GM08714 (cell line): Measurements from ENCODE around the gene GCC1.
A peak's percentile ranks its signal among the peaks of the same experiment; 100 is the strongest.

ENCODE experiments used
- H3K4me3 ChIP-seq: fragments of 200-500 bp; sonication (Bioruptor generic); 2 replicates; pipeline ENCODE4 v1.5.1; 2014; ENCODE audit warnings: mild to moderate bottlenecking, low read length, inconsistent platforms
- ZNF274 ChIP-seq: IDR thresholded peaks from 2 replicates; pipeline ENCODE4 v1.6.1; 2012; ENCODE audit warnings: mild to moderate bottlenecking, low read depth, low read length

GCC1 gene, protein sequence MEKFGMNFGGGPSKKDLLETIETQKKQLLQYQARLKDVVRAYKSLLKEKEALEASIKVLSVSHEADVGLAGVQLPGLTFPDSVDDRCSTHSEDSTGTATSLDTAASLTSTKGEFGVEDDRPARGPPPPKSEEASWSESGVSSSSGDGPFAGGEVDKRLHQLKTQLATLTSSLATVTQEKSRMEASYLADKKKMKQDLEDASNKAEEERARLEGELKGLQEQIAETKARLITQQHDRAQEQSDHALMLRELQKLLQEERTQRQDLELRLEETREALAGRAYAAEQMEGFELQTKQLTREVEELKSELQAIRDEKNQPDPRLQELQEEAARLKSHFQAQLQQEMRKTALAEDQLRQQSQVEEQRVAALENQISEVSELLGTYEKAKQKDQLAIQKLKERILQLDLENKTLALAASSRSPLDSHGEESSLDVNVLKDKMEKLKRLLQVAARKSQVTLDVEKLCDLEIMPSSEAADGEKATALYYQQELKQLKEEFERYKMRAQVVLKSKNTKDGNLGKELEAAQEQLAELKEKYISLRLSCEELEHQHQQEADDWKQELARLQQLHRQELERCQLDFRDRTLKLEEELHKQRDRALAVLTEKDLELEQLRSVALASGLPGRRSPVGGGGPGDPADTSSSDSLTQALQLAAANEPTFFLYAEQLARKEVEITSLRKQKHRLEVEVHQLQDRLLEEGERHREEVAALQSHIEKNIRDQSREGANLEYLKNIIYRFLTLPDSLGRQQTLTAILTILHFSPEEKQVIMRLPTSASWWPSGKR

DNA sequence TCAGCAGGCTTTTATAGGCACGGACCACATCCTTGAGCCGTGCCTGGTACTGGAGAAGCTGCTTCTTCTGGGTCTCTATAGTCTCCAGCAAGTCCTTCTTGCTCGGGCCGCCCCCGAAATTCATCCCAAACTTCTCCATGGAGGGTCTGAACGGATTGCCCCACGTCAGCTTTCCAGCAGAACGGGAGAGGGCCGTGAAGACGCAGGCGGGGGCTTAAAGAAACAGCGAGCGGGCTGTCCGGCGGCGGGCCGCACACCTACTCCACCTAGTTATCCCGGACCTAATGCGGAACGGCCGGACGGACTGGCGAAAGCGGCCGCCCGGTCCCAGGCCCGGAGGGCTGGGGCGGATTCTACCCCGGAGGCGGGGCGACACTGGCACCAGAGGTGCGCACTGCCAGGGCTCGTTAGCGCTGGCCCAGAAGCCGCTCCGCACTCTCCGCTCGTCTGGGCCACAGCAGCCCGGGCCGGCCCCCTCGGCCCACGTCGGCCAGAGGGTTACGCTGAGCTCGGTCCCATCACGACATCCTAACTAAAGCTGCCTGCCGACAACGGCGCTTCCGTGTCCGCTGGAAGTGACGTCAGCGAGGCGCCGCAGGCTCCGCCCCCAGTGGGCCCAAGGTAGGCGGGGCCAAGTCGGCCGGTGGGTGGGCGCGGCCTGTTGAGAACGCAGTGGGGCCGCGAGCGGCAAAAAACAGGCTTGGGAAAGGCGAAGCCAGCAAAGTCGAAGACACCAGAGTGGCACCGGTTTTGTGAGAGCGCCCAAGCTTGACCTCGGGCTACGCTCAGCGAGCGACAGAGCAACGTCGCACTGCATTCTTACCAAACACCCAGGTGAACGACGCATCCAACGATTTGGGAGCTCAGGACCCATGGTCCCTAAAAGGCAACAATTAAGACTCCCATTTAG is at the start of gene GCC1:
TSS of gene GCC1 (minus strand) at position 553 of the 910 bp plus-strand sequence. CDS start at position 139, 414 bp downstream.
- TF ChIP-seq ZNF274 = no peak
- peak within 1 kb of the TSS; percentile 86 for H3K4me3 ChIP-seq

DNA sequence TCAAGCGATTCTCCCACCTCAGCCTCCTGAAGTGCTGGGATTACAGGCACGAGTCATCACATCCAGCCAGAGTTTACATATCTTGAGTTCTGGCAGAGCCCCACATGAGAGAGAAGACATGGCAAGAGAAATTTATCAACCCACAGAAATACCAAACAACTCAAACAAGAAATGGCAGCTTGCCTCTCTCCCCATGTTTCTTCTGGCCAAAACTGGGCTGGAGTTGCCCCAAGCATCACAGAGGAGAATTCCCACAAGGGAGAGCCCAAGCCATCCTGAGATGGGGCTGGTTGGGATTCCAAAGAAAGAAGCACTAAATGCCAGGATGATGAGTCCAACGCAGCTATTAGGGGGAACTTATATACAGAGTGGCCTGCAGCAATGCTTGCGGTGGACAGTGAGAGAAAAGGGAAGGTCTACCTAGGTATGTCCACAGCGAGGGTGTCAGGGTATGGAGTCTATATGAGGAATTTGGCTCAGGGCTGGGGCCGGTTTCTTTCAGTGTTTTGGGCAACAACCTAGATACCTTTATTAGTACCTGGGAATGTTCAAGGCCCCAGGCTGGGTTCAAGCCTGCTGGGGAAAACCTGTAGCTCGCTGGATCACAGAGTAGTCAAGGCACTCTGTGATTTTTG is 47.0 kb upstream of the GCC1 start:
- no peak for TF ChIP-seq ZNF274
- no peak overlapping the region for H3K4me3 ChIP-seq

DNA sequence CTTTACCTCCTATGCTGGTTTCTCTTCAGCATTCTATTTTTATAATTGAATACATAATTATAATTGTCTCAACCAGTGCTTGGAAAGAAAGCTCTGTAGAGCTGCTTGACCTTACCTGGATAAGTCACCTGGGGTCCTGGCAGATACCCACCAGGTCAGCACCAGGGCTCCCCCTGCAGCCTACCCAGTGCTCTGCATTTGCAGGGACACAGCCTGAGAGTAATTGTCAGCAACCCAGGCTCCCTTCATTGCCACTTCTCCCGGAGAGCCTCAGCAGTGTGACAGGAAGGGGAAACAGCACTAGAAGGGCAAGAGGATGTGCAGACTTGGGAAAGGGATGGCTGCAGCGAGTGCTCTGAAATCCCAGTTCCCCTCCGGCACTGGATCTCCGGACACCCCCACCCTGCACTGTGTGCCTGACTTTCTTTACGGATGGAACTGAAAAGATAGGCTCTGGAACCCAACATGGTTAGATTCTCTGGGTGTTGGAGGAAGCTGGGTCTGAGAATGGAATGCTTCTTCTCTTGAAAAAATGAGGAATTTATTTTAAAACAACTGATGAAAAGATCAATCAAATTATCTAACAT is 44.0 kb upstream of the GCC1 start:
- no peak overlapping the region for H3K4me3 ChIP-seq
- no peak for TF ChIP-seq ZNF274

DNA sequence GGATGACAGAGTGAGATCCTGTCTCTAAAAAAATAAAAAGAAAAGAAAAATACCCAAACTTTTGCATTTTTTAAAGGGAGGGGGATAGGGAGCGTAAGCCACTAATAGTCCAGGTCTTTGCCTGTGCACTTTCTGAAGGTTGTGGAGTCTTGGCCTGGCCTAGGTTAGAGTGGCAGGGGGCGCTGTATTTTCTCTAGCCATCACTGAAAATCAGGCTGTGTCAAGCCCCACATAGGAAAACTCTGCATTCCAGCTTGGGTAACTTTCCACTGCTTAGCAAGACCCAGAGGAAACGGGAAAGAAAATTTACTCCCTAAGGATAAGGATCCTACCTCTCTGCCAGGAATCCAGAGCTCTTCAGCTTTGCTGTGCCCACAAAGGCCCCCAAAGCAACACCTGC is 43.0 kb upstream of the GCC1 start:
- H3K4me3 ChIP-seq = no peak overlapping the region
- no peak for TF ChIP-seq ZNF274

DNA sequence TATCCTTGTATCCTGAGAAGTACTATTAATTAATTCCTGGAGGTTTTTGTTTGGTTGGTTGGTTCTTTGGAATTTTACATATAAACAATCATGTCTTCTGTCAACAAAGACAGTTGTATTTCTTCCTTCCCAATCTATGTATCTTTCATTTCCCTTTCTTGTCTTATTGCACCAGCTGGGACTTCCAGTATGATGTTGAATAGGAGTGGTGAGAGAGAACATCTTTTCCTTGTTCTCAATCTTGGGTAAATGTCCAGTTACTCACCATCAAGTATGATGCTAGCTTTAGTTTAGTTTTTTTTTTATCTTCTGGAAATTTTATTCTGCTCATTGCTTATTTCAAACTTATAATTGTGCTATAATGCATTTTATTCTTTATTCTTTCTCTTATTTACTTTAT is 39.9 kb upstream of the GCC1 start:
- no peak overlapping the region for H3K4me3 ChIP-seq
- no peak for TF ChIP-seq ZNF274

DNA sequence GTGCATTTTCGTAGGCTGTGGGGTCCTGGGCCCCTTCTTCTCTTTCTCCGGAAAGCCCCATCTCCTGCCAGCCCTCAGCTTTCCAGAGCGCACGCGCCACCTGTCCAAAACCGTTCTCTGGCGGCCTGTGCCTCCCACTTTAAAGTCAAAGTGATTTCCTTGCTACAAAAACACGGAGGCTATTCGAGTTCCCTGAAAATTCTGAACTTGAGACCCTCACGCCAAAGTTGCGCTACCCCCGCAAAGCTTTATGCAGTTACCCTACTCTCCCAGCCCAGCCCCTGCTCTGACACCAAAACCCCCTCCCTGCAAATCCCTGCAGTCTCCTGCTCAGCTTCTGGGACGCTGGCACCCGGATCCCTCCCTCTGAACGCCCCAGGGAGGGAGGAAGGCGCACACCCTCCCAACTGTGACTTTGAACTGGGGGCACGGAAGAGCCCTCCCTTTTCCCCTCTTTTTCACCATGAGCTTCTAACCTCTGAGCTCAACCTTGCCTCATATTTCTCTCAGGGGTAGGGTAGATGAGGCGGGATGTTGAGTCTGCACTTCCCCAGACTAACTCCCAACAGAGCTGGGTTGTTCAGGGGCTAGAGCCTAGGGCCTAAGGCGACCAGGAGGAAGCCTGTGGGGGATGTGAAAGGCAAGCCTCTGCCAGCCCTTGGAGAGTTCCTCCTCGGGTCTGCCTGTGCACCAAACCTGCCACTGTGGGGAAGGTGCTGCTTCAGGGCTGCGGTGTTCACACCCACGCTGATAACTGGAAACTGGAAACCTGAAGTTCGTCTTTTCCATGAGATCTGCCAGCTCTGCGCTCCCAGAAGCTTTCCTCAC is 35.2 kb upstream of the GCC1 start:
- H3K4me3 ChIP-seq = no peak overlapping the region
- TF ChIP-seq ZNF274 = no peak

DNA sequence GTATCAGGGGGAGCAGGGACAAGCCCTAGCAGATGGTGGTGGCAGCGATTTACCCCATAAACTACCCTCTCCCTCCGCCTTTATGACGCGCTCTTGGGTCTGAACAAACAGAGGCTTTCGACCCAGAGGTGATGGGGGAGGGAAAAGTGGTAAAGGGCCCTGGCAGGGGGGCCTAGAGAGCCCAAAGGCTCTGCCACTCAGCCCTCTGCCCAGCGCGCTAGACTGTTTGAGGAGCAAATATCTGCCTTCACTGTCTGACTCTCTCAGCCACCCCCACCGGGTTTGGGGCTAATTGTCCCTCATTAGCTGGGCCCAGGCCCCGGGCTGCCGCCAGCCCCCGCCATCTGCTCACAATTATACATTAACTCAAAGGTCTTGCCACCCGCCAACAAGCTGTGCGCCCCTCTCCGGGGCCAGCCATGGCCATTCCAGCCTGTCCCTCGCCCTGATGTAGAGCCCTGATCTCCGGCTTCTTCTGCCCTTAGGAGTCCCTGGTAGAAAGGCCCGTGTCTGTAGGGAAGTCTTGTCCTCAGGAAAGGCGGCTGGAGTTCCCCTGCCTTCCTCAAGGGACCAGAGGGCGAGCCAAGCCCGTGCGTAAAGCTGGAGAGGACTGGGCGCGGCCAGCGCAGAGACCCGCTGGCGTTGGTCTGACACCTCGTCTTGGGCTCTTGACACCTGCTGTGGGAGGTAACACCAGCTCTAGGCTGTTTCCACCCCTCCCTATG is 34.4 kb upstream of the GCC1 start:
- no peak for TF ChIP-seq ZNF274
- no peak overlapping the region for H3K4me3 ChIP-seq

DNA sequence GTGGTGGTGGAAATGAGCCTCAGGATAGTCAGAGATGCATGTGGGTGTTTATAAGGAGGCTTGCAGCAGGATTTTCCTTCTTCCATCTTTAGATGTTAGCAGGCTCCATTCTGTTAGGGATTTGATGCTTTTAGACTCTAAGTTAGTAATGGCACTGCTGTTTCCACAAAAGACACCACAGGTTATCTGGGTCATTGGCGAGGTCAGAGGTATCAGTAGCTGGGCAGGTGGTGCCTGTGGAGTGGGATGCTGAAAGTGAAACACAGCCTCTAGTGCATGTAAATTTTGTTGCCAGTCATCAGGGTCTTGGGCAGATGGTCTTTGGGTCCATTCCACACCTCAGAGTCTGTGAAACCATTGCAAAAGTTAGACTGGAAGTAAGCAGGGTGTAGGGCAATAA is 33.4 kb upstream of the GCC1 start:
- no peak overlapping the region for H3K4me3 ChIP-seq
- no peak for TF ChIP-seq ZNF274

DNA sequence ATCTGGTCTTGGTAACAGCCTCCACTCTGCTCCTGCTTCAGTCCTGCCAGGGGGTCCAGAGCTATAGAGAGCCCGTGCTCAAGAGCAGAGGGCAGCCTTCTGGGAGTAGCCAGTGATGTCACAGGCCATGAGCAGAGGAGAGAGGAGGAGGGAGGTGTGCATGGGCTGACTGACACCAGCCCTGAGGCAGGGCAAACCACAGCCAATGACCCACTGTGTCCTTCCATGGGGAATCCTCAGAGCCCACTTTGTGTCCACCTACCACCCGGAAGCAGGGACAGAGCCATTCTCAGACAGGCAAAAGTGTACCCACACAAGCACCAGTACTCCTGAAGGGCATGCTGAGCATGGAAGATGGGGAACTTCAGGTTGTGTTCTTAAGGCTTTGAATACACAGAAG is 32.6 kb upstream of the GCC1 start, which contains the start of gene PAX4:
TSS of gene PAX4 (minus strand) at position 101 of the 400 bp plus-strand sequence. CDS start 2,214 bp downstream, outside the sequence.
- H3K4me3 ChIP-seq = no peak within 1 kb of the TSS
- TF ChIP-seq ZNF274 = no peak

DNA sequence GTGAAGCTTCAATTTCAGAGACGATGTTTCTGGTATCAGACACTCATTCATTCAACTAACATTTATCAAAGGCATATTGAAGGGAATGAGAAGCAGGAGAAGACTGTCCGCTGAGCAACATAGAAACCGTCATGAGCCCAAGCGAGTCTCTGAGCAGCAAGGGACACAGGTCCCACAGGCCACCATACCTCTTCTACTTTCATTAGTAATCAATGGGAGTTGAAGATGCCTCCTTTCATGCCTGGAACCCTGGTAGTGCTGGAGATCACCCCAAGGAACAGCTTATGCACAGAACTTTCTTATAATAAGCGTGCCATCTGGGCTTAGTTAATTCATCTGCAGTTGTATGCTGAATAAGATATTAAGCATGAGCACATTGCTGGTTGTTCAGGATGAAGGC is 31.3 kb upstream of the GCC1 start:
- no peak for TF ChIP-seq ZNF274

DNA sequence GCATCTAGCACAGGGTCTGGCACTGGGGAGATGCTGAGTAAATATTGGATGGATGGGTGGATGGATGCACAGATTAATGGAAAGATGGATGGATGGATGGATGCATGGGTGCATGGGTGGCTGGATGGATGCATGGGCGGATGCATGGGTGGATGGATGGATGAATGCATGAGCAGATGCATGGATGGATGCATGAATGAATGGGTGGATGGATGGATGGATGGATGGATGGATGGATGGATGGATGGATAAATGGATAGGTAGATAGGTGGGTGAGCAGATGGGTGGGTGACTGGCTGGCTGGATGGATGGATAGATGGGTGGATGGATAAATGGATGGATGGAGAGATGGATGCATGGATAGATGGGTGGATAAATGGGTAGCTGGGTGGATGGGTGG is 26.9 kb upstream of the GCC1 start:
- no peak for TF ChIP-seq ZNF274

More for the DNA sequence above, 31.3 kb upstream of the GCC1 start:
- no peak overlapping the region for H3K4me3 ChIP-seq

DNA sequence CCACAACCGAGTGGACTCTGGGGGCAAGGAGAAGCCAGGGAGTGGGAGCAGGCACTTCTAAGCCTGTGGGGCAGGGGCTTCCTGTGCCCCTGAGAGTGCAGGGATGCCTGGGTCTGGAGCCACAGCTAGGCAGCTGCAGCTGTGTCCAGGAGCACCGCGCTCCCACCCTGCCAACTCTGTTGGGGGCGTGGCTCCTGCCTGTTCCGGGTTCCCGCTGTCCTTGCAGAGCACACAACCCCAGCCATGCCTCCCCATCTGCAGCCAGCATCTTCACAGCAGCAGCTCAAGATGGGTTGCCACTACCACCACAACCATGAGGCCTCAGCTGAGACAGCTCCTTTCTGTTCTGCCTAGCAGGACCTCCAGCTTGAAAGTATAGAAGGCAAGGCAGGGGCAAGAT is 23.9 kb upstream of the GCC1 start:
- TF ChIP-seq ZNF274 = no peak
- H3K4me3 ChIP-seq = no peak overlapping the region

More for the DNA sequence above, 26.9 kb upstream of the GCC1 start:
- H3K4me3 ChIP-seq = no peak overlapping the region
